Brain pericyte (primary cell): Measurements from ENCODE around the gene GARNL3.
A peak's percentile ranks its signal among the peaks of the same experiment; 100 is the strongest.

Source experiments
- DNase-seq: peaks from one replicate; pipeline ENCODE4 v3.0.0-alpha.2; 2012; ENCODE audit warnings: low read depth, low spot score

GARNL3 gene

DNA sequence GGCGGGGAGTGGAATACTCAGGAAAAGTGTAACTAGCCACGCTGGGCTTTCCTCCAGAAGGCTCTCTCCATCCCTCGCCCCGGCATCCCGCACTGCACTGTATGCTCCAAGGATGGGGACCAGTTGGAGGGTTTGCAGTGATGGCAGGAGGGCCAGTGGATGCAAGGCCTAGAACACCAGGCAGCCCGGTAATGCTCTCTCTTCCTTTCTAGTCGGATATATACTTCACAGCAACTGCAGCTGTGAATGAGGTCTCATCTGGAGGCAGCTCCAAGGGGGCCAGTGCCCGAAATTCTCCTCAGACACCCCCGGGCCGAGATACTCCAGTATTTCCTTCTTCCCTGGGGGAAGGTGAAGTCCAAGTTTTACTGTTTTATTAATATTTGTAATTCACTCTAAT is 122.4 kb downstream of the GARNL3 start:
- DNase-seq = no peak

DNA sequence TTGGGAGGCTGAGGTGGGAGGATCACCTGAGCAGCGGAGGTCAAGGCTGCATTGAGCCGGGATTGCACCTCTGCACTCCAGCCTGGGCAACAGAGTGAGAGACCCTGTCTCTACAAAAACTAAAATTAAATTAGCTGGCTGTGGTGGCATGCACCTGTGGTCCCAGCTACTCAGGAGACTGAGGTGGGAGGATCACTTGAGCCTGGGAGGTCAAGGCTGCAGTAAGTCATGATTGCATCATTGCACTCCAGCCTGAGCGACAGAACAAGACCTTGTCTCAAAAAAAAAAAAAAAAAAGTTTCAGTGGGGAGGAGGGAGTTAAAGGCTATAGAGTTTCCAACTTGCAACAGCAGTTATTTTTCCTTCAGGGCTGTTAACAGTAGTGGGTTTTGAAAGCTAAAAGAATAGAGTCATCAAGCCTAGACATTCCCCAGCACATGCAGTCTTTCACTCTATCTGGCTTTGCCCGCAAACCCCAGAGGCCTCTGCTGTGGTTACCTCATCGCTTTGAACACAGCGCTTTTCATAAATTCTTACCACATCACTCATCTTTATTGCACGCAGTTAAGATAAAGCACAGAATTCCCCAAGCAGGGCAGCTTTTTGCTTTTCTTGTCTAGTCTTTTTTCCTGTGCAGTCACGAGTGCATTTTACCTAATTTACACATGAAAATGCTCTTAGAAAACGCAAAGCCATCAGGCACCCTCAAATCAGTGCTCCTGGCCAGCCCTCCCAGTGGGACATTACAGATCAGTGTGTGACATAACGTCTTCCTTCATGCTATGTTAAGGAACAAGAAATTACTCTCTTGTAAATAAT is 123.7 kb downstream of the GARNL3 start:
- peak; percentile 79 for DNase-seq

DNA sequence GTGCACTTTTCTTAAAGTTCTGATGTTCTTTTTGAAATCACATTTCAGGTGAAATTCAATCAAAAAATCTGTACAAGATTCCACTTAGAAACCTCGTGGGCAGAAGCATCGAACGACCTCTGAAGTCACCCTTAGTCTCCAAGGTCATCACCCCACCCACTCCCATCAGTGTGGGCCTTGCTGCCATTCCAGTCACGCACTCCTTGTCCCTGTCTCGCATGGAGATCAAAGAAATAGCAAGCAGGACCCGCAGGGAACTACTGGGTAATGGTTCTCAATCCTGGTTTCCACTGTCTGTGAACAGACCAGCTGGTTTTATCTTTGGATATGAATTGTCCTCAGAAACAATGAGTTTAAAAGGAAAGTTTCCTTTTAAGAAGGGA is 124.3 kb downstream of the GARNL3 start:
- no peak for DNase-seq

DNA sequence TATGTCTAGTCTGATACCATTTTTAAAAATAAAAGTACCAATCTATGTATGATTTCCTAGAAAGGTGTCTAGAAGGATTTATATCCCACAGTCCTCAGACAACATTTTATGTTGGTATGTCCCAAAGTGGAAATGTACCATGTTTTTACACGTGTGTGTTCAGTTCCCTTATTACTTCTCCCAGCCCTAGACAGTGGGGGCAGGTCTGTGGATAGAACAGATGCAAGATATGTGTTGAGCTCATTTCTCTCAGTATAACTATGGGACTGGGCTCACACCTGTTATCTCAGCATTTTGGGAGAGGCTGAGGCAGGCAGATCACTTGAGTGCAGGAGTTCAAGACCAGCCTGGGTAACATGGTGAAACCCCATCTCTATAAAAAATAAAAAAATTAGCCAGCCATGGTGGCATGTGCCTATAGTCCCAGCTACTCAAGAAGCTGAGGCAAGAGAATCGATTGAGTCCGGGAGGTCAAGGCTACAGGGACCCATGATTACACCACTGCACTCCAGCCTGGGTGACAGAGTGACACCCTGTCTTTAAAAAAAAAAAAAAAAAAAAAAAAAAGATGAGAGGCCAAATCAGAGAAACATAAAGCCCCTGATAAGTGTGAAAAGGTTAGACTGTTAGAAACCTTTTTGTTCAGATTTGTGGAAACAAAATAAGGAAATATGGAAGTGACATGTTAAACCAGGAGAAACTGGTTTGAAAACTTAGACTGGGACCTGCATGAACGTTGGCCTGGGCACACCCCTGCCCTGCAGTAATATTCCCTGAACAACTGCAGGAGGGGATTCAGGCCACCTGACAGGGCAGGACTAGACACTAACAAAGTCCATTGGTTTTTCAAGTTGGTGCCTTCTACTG is 125.0 kb downstream of the GARNL3 start:
- DNase-seq = no peak

DNA sequence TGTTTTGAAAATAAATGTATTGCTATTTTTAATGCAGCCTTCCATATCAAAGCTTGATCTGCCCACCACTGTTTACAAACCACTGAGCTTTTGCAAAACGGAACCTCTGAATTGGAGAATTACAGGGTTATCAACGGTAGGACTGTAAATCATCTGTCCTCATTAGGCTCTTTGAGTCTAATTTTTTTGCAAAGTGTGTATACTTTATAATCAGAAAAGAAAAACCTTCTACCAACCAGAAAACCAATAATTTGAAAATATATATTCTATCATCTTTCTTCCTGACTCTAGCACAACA is 125.6 kb downstream of the GARNL3 start:
- no peak for DNase-seq

DNA sequence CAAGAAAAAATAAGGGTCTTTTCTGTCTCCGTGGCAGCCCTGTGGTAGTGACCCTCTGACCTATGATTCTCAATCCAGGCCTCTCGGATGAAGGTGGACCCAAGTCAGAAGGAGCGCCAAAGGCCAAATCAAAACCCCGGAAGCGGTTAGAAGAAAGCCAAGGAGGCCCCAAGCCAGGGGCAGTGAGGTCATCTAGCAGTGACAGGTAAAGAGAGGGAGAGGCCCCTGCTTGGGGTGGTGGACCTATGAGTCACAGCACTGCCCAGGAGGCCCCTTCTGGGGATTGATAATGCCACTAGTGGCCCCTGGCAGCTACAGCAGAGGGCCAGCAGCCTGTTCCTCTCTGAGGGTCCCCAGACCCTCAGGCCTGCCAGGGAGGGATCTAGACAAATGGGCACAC is 126.0 kb downstream of the GARNL3 start:
- DNase-seq = no peak

DNA sequence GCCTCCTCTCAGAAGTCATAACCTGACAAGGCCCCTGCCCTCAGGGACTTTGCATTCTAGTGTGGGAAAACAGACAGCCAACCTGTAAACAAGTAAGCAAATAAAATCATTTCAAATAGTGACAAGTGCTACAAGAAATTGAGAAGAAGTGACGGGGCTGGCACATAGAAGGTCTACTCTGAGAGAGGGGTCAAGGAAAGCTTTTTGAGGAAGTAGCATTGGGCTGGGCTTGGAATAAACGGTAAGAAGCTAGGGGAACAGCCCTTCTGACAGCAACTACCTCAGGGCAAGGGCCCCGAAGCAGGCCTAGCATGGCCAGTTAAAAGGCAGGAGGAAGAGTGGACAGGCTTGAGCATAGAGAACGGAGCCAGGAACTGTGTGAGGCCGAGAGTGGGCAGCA is 127.6 kb downstream of the GARNL3 start:
- no peak for DNase-seq

DNA sequence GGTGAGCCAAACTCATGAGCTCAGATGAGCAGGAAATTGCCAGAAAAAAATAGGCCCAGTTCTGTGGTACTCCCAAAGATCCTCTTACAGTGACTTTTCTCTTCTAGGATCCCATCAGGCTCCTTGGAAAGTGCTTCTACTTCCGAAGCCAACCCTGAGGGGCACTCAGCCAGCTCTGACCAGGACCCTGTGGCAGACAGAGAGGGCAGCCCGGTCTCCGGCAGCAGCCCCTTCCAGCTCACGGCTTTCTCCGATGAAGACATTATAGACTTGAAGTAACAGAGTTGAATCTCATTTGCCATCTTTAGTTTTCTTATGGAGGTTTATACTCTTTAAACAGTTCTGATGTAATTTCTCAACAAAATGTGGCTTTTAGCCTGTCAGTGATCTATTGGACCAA is 128.4 kb downstream of the GARNL3 start:
- no peak for DNase-seq

DNA sequence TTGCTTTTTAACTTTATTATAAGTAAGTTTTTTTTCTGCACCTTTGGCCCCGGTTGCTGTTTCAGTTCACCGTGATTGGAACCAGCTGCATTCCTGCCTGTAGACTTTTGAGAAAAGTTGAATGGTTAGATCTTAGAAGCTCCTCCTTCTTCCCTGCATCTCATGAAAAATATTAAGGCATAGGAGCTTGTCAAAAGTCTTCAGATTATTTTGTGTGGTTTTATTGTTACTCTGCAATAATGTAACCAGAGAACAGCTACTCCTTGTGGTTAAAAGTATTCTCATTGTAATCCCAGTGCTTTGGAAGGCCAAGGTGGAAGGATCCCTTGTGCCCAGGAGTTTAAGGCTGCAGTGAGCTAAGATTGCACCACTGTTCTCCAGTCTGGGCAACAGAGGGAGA is 129.1 kb downstream of the GARNL3 start:
- DNase-seq = no peak

DNA sequence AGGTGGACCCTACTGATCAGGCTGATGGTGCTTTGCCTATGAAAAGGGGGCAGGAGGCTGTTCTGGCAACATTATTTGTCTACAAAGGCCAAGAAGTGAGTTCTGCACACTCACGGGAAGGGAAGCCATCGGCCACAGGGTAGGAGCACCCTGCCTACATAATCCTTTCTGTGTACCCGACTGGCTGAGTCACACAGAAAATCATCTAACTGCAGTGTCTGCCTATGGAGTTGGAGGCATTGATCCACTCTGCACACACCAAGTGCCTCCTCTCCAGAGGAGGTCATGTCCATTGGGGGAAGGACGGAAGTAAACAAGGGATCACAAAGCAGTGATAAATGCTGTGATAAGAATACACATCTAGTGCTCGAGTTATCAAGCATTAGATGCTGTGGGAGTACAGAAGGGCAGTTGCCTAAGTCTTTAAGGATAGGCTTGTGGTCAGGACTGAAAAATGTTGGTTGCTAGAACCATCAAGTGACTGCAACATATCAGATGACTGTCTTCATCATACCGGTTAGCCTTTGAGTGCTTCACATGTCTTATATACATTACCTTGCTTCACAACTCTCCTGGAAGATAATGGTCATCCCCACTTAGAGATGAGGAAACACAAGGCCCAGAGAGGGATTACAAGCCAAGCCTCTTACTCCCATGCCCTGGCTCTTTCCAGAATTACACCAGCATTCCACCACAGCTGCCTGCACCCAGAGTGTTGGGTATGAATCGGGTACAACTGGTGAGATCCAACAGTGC is 131.1 kb downstream of the GARNL3 start:
- DNase-seq = no peak

DNA sequence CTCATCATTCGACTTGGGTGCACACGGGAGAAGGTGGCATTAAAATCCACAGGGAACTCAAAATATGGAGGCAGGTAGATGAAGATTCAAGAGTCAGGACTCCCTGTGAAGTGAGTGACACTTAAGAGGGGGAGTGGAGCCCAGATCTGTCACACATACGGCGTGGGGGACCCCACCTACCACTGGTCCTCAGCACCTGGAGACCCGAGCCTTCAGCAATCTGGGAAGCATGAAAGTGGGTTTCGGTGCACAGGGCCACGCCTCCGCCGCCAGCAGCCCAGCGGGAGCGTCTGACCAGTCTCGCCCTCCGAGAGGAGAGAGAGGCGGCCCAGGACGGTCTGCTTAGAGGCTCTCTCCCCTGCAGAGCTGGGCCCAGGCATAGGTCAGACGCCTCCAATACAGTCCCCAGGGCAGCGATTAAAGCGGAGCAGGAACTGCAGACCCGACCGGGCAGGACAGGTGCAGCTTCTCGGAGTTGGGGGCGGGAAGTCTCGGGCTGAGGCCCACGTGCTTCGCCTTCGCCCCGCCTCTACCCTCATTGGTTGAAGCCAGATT is 131.8 kb downstream of the GARNL3 start:
- DNase-seq = no peak

DNA sequence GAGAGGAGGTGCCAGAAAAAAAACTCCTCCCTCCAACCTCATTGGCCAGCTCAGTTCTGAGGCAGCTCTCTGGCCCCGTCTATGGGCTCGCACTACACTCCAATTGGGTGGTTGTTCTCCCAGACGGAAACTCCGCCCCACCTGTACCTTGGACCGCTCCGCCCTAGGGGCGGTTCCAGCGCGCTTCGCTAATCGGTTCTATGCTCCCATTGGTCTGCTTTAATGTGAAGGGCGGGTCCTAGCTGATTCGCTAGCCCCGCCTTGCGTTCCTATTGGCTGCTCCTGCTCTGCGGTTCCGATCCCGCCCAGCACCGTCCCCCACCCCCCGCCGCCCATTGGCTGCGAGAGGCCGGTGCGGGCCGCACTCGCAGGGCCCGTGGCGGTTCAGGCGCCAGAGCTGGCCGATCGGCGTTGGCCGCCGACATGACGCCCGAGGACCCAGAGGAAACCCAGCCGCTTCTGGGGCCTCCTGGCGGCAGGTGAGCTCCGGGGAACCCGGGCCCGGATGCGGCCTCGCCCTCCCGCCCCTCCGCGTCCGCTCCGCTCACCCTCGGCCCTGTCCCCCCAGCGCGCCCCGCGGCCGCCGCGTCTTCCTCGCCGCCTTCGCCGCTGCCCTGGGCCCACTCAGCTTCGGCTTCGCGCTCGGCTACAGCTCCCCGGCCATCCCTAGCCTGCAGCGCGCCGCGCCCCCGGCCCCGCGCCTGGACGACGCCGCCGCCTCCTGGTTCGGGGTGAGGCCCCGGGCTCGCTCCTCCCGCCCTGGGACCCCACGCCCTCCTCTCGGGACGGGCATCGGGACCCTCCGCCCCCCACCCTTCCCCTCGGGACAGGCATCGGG is 132.5 kb downstream of the GARNL3 start, which contains the start of gene SLC2A8:
TSS of gene SLC2A8 (plus strand) at position 362 of the 838 bp plus-strand sequence. CDS start at position 424, 62 bp downstream.
- peak; percentile 98 for DNase-seq

DNA sequence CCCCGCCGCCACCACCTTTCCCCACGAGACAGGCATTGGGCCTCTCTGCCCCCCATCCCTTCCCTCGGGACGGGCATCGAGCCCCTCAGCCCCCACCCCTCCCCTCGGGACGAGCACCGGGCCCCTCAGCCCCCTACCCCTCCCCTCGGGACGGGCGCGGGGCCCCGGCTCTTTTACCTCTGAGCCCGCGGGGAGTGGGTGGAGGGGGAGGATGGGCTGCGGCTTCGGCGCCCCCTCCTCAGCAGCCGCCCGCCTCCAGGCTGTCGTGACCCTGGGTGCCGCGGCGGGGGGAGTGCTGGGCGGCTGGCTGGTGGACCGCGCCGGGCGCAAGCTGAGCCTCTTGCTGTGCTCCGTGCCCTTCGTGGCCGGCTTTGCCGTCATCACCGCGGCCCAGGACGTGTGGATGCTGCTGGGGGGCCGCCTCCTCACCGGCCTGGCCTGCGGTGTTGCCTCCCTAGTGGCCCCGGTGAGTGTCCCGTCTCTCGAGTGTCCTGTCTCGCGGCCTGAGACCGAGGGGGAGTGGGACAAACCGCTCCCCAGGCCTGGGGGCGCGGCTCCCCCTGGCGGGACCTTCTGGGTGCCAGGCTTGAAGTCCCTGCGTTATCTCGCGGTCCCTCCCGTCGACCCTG is 133.2 kb downstream of the GARNL3 start:
- no peak for DNase-seq

DNA sequence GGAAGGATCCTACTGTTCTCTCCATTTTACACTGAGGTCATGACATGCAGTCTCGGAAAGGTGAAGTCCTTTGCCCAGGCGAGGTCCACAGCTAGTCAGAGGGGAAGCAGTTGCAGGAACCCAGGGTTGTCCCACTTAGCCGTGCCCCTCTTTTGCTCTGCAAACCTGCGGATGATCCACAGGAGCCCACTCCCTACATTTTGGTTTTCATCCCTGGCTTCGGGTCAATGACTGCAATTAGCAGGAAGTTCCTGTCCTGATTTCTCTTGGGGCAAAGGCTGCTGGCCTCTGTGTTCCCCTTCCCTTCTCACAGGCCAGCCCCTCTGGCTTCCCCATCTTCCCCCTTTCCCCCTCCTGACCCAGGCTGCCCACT is 133.7 kb downstream of the GARNL3 start:
- no peak for DNase-seq

DNA sequence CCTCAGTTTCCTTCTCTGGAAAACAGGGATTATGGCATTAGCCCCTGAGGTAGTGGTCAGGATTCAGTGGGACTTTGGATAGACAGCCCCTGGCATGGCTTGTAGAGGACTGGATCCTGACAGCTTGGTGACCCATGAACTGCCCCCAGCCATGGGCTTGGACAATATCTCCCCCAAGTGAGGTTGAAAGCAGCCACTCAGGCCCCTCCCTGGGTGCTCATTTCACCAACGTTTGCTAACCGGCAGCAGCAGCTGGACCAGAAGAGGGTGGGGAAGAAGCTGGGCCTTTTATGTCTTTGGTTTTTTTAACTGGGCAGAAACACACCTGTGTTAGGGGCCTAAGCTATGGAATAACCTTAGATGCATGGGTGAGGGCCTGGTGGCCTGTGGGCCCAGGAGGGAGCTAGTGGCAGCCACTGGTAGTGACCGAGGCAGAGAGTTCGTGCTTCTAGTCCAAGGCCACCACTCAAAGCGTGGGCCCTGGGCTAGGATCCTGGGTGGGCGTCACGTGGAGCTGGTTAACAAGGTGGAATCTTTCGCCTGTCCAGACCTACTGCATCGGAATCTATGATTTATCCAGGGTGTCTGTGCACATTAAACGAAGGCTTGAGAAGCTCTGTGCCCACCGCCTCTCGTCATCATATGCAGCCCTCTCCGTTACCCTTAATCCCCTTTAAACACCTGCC is 134.3 kb downstream of the GARNL3 start:
- no peak for DNase-seq

DNA sequence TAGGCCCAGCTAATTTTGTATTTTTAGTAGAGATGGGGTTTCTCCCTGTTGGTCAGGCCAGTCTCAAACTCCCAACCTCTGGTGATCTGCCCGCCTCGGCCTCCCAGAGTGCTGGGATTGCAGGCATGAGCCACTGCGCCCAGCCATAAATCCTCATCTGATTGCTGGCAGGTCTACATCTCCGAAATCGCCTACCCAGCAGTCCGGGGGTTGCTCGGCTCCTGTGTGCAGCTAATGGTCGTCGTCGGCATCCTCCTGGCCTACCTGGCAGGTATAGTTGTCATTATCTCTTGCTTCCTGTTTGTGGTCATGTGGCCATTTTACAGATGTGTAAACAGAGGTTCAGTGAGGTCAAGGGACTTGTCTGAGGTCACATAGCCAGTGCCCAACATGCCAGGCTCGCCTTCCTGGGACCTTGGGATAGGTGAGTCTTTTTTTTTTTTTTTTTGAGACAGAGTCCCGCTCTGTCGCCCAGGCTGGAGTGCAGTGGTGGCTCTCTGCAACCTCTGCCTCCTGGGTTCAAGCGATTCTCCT is 135.2 kb downstream of the GARNL3 start:
- DNase-seq = no peak

DNA sequence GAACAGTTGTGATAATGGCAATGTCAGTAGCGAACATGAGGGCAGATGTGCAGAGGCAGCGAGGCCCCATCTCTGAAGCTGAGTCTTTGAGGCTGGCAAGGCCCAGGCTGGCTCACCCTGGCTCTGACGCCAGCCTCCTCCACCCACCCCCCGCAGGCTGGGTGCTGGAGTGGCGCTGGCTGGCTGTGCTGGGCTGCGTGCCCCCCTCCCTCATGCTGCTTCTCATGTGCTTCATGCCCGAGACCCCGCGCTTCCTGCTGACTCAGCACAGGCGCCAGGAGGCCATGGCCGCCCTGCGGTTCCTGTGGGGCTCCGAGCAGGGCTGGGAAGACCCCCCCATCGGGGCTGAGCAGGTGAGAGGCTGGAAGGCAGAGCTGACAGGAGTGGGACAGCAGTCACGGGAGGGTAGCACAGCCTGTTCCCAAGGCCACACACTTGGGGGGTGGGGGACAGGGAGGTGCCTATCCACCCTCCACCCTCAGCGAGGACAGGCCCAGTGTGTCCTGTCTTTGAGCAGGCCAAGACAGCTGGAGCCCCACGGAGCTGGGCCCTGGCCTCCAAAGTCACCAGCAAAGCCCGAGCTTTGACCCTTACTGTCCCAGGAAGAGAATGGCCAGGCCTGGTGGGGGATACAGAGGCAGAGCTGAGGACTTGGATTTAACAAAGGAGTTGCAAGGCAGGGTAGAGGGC is 138.0 kb downstream of the GARNL3 start:
- DNase-seq = no peak

DNA sequence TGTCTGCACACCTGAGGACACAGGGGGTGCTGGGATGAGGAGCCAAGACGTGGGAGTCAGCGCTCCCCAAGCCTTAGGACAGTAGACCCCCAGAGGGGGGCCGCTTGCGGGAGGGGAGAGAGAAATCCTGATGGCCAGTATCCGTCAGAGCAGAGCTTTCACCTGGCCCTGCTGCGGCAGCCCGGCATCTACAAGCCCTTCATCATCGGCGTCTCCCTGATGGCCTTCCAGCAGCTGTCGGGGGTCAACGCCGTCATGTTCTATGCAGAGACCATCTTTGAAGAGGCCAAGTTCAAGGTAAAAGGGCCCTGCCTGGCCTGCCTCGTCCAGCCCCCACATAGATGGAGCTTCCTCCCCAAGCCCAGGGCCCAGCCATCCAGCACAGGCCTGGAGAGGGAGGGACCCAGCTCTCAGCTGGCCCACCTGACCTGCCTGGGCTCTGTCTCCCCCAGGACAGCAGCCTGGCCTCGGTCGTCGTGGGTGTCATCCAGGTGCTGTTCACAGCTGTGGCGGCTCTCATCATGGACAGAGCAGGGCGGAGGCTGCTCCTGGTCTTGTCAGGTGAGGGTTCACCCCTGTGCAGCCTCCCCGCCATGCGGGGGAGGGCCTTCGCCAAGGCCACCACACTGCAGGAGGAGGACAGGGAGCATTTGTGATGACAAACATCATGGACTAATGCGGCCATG is 139.1 kb downstream of the GARNL3 start:
- DNase-seq = no peak

DNA sequence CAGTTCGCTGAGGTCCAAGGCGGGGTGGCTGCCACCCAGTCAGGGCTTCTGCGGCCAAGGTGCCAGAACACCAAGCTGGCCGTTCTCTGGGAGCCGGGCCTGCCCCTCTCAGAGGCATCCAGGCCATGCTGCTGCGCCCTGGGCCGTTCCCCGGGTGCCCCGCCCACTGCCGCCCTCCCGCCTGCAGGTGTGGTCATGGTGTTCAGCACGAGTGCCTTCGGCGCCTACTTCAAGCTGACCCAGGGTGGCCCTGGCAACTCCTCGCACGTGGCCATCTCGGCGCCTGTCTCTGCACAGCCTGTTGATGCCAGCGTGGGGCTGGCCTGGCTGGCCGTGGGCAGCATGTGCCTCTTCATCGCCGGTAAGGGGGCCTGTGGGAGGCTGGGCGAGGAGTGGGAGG is 140.1 kb downstream of the GARNL3 start:
- no peak for DNase-seq
